D341Med (cell line): Measurements from ENCODE around the gene PHF5A.

Experiments used
- DNase-seq: peaks from one replicate; pipeline ENCODE4 v3.0.0; 2012; ENCODE audit warnings: low spot score

The PHF5A gene

DNA sequence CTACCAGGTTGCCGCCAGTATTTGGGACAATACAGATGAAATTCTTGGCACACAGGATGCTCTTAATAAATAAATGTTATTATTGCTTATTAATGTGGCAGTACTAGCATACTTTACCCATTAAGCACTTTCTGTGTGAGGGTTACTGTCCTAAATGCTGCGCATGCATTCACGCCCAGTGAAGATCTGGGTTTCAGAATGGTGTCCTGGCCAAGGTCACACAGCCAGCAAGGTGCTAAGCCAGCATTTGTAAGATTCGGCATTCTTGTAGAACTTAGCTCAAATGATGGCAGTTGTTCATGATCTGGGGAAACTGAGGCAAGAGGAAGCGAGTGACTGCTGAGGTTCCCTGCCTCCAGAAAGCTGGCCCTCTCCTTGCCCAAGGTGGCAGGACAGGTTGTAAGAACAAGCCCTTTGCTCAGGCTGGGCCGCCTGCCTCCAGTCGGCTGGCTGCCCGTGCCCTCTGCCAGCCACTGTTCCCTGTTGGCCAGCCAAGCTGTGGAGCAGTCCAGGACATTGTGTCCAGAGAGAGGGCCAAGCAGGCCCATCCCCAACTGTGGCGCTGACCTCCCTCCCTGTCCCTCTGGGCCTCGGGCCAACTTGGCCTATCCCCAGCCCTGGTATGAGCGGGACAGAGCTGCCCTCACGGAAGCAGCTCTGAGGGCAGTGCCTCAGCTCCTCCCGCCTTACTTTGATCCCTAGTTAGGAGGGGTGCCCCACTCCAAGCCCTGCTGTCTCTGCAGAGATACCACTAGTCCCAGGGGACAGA is 50.7 kb downstream of the PHF5A start:
- no peak for DNase-seq

DNA sequence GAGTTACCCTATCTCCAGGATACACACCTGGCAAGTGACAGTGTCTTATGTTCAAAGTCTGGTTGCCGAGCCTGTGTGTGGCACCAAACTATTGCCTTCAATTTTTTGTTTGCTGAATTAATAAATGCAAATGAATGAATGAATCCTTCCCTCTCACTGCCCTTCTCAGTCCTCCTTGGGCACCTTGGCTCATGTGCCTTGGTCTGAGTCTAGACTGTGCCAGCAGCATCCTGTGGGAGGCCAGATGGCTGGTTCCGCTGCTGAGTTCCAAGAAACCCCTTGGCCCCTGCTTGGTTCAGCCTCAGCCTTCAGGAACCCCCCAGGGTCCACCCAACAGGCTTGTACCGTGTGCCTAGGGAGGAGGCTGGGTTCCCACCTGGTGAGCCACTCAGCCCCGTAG is 52.9 kb downstream of the PHF5A start:
- DNase-seq = no peak

- DNase-seq = no peak
These were observed 57.3 kb downstream of the PHF5A start for GRCh38 chr22:41411021-41411851.

DNA sequence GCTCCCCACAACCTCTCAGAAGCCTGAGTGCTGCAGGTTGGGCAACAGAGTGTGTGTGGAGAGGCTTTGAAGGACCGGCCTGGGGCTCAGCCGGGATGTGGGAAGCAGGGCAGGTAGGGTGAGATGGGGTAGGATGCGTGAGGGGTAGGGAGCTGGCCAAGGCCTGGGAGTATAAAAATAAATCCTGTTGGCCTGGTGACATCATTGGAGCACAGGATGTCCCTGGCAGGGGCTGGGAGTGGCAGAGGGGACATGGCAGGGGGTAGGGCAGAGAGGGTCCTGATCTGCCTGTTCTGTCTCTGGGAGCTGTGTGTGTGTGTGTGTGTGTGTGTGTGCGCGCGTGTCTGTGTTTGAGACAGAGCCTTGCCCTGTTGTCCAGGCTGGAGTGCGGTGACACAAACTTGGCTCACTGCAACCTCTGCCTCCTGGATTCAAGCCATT is 58.2 kb downstream of the PHF5A start:
- no peak for DNase-seq
